Prostate gland (tissue), 2 donors: ENCODE results near the gene PTHLH.

Experiments
- CTCF ChIP-seq, 4 experiments: fragments of 200-600 bp in 2 of 4; fragments of 450-650 bp in 2 of 4; sonication (generic) in 2 of 4; IDR thresholded peaks; 1 replicate in 3 of 4; 2 replicates in 1 of 4; pipeline ENCODE4 v1.5.1; 2016 to 2019; ENCODE audit warnings: antibody characterized with exemption in 4 of 4, mild to moderate bottlenecking in 2 of 4, moderate library complexity in 2 of 4
- POLR2A ChIP-seq: fragments of 450-650 bp; IDR thresholded peaks from one replicate; pipeline ENCODE4 v1.6.1; 2016; ENCODE audit warnings: antibody characterized with exemption, mild to moderate bottlenecking
- POLR2AphosphoS5 ChIP-seq: sonication (generic); formaldehyde crosslinking; IDR thresholded peaks from one replicate; pipeline ENCODE4 v1.6.1; 2017; ENCODE audit warnings: antibody characterized with exemption

DNA sequence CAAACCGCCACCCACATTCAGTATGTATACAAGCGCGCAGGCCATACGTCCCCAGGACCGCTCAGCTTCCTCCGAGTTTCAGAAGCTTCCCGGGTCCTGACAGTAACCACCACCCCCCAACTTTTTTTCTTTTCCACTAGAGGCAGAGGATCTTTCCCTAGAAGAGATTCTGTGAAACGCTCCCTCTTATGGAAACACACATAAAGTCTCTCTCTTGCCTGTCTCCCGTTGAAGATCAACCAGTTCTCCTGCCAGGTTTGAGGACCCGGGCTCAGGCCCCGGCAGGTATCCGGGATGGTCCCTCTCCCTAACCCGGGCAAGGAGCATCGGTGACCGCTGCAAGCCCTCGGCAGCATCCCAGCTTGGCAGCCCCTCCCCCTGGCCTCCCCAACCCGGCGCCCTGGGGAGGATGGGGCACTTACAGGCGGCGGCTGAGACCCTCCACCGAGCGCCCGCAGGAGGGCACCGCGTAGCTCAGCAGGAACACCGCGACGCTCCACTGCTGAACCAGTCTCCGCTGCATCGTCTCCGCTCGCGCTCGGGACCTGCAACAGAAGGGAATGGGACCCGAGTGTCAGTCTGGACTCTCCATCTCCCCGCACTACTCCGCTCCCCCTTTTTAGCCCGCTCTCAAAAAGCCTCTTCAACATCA is 3.4 kb downstream of the PTHLH start:
- no peak for TF ChIP-seq POLR2A
- no peak for TF ChIP-seq CTCF (IDR thresholded peaks at IDR 0.05)
- no peak for TF ChIP-seq POLR2AphosphoS5
